Measurements from ENCODE around the gene GNG2.

GNG2 gene

GRCh38 chr14:52010173-52010693, 149.8 kb downstream of the GNG2 start:
- DNase-seq (ENCODE audit: low spot score) = no peak
- no CpG with 5 or more reads among the region's 3 CpGs for WGBS, 2 donors (ENCODE audit: extremely low coverage in 2 of 2, insufficient read length in 2 of 2, insufficient replicate concordance in 1 of 2)
- H2AK5ac ChIP-seq (ENCODE audit: low read depth, low read length) = no peak overlapping the region
- H3K14ac ChIP-seq (ENCODE audit: low read length) = no peak overlapping the region
- H3K27ac ChIP-seq (replicated peaks; ENCODE audit: low read length) = no peak overlapping the region
- H3K36me3 ChIP-seq (replicated peaks in 1 of 2; ENCODE audit: control insufficient read depth in 2 of 2, insufficient read depth in 2 of 2, low read length in 2 of 2) = peaks cover 29 to 79% of the 10 kb centered on the region in 2 donors
- H2BK12ac ChIP-seq (ENCODE audit: low read length) = no peak overlapping the region
- H2BK5ac ChIP-seq (ENCODE audit: low read length) = no peak overlapping the region
- no peaks in the 10 kb centered on the region for H3K9me3 ChIP-seq (replicated peaks in 1 of 2; ENCODE audit: control insufficient read depth in 2 of 2, insufficient read depth in 1 of 2, low read depth in 1 of 2, low read length in 2 of 2)
- no peak overlapping the region for H2BK120ac ChIP-seq (ENCODE audit: low read depth, low read length)
- H4K91ac ChIP-seq (ENCODE audit: low read depth, low read length, poor library complexity) = no peak overlapping the region
- peaks cover 0 to 5% of the 10 kb centered on the region in 2 donors for H3K4me1 ChIP-seq (ENCODE audit: control insufficient read depth in 2 of 2, insufficient read depth in 1 of 2, low read depth in 1 of 2, low read length in 2 of 2)
- no peaks in the 10 kb centered on the region for H3K27me3 ChIP-seq (ENCODE audit: control insufficient read depth in 3 of 3, insufficient read depth in 3 of 3, low read depth in 1 of 3, low read length in 3 of 3)
- no peak overlapping the region for H3K4ac ChIP-seq (ENCODE audit: low read length)
- peaks cover 2% of the 10 kb centered on the region for H3K79me1 ChIP-seq (ENCODE audit: low read depth, low read length)
- no peak overlapping the region for H3K9ac ChIP-seq (ENCODE audit: low read depth, low read length, poor library complexity)
- H4K8ac ChIP-seq (ENCODE audit: low read depth, low read length) = no peak overlapping the region
- no peak overlapping the region for H3K18ac ChIP-seq (ENCODE audit: low read length)
- H2BK15ac ChIP-seq (ENCODE audit: low read length) = no peak overlapping the region
- H3K23ac ChIP-seq (ENCODE audit: low read depth, low read length, poor library complexity) = no peak overlapping the region
- H2AFZ ChIP-seq (ENCODE audit: low read length) = no peak overlapping the region
- H3K4me2 ChIP-seq (ENCODE audit: insufficient read depth, low read length, poor library complexity, severe bottlenecking) = no peak overlapping the region
- no peak overlapping the region for H3K4me3 ChIP-seq (ENCODE audit: low read length in 2 of 2)

- Histone ChIP-seq H3K36me3 (replicated peaks in 1 of 2; ENCODE audit: control insufficient read depth in 2 of 2, insufficient read depth in 2 of 2, low read length in 2 of 2) (peaks cover 20 to 66% of the 10 kb centered on the region in 2 donors), H3K4me2 (ENCODE audit: insufficient read depth, low read length, poor library complexity, severe bottlenecking) (no peak overlapping the region), H3K4ac (ENCODE audit: low read length) (no peak overlapping the region), H4K91ac (ENCODE audit: low read depth, low read length, poor library complexity) (no peak overlapping the region), H2BK12ac (ENCODE audit: low read length) (no peak overlapping the region), H3K18ac (ENCODE audit: low read length) (no peak overlapping the region), H3K23ac (ENCODE audit: low read depth, low read length, poor library complexity) (no peak overlapping the region), H3K79me1 (ENCODE audit: low read depth, low read length) (peaks cover 2% of the 10 kb centered on the region), H3K27me3 (ENCODE audit: control insufficient read depth in 3 of 3, insufficient read depth in 3 of 3, low read depth in 1 of 3, low read length in 3 of 3) (no peaks in the 10 kb centered on the region), H2BK120ac (ENCODE audit: low read depth, low read length) (no peak overlapping the region), H2AFZ (ENCODE audit: low read length) (no peak overlapping the region), H3K14ac (ENCODE audit: low read length) (no peak overlapping the region), H3K4me3 (ENCODE audit: low read length in 2 of 2) (no peak overlapping the region), H3K9ac (ENCODE audit: low read depth, low read length, poor library complexity) (no peak overlapping the region), H3K27ac (replicated peaks; ENCODE audit: low read length) (no peak overlapping the region), H3K4me1 (ENCODE audit: control insufficient read depth in 2 of 2, insufficient read depth in 1 of 2, low read depth in 1 of 2, low read length in 2 of 2) (peaks cover 0 to 6% of the 10 kb centered on the region in 2 donors), H2AK5ac (ENCODE audit: low read depth, low read length) (no peak overlapping the region), H4K8ac (ENCODE audit: low read depth, low read length) (no peak overlapping the region), H2BK15ac (ENCODE audit: low read length) (no peak overlapping the region), H2BK5ac (ENCODE audit: low read length) (no peak overlapping the region), H3K9me3 (replicated peaks in 1 of 2; ENCODE audit: control insufficient read depth in 2 of 2, insufficient read depth in 1 of 2, low read depth in 1 of 2, low read length in 2 of 2) (no peaks in the 10 kb centered on the region)
- WGBS, 2 donors (ENCODE audit: extremely low coverage in 2 of 2, insufficient read length in 2 of 2, insufficient replicate concordance in 1 of 2) = no CpG with 5 or more reads among the region's 9 CpGs
- no peak for DNase-seq (ENCODE audit: low spot score)
These were observed 151.1 kb downstream of the GNG2 start for GRCh38 chr14:52011523-52011922.

- H3K4me1 ChIP-seq (ENCODE audit: control insufficient read depth in 2 of 2, insufficient read depth in 1 of 2, low read depth in 1 of 2, low read length in 2 of 2) = peaks cover 2 to 7% of the 10 kb centered on the region in 2 donors
- H4K91ac ChIP-seq (ENCODE audit: low read depth, low read length, poor library complexity) = no peak overlapping the region
- H4K8ac ChIP-seq (ENCODE audit: low read depth, low read length) = no peak overlapping the region
- no peak overlapping the region for H3K18ac ChIP-seq (ENCODE audit: low read length)
- H3K27ac ChIP-seq (replicated peaks; ENCODE audit: low read length) = no peak overlapping the region
- DNase-seq (ENCODE audit: low spot score) = no peak
- no peak overlapping the region for H2AFZ ChIP-seq (ENCODE audit: low read length)
- no peak overlapping the region for H3K4me3 ChIP-seq (ENCODE audit: low read length in 2 of 2)
- no peak overlapping the region for H2BK5ac ChIP-seq (ENCODE audit: low read length)
- peaks cover 20 to 55% of the 10 kb centered on the region in 2 donors for H3K36me3 ChIP-seq (replicated peaks in 1 of 2; ENCODE audit: control insufficient read depth in 2 of 2, insufficient read depth in 2 of 2, low read length in 2 of 2)
- H3K23ac ChIP-seq (ENCODE audit: low read depth, low read length, poor library complexity) = no peak overlapping the region
- H3K79me1 ChIP-seq (ENCODE audit: low read depth, low read length) = peaks cover 2% of the 10 kb centered on the region
- H3K9ac ChIP-seq (ENCODE audit: low read depth, low read length, poor library complexity) = no peak overlapping the region
- no peak overlapping the region for H3K4me2 ChIP-seq (ENCODE audit: insufficient read depth, low read length, poor library complexity, severe bottlenecking)
- H2BK120ac ChIP-seq (ENCODE audit: low read depth, low read length) = no peak overlapping the region
- no peak overlapping the region for H2BK15ac ChIP-seq (ENCODE audit: low read length)
- no peak overlapping the region for H2AK5ac ChIP-seq (ENCODE audit: low read depth, low read length)
- H3K9me3 ChIP-seq (replicated peaks in 1 of 2; ENCODE audit: control insufficient read depth in 2 of 2, insufficient read depth in 1 of 2, low read depth in 1 of 2, low read length in 2 of 2) = no peaks in the 10 kb centered on the region
- WGBS, 2 donors (ENCODE audit: extremely low coverage in 2 of 2, insufficient read length in 2 of 2, insufficient replicate concordance in 1 of 2) = no CpG with 5 or more reads among the region's 4 CpGs
- no peak overlapping the region for H2BK12ac ChIP-seq (ENCODE audit: low read length)
- H3K4ac ChIP-seq (ENCODE audit: low read length) = no peak overlapping the region
- H3K27me3 ChIP-seq (ENCODE audit: control insufficient read depth in 3 of 3, insufficient read depth in 3 of 3, low read depth in 1 of 3, low read length in 3 of 3) = no peaks in the 10 kb centered on the region
- no peak overlapping the region for H3K14ac ChIP-seq (ENCODE audit: low read length)
These were observed 152.2 kb downstream of the GNG2 start for GRCh38 chr14:52012635-52013034.

GRCh38 chr14:52013984-52014600, 153.7 kb downstream of the GNG2 start:
- H2BK120ac ChIP-seq (ENCODE audit: low read depth, low read length) = no peak overlapping the region
- H2AFZ ChIP-seq (ENCODE audit: low read length) = no peak overlapping the region
- H3K18ac ChIP-seq (ENCODE audit: low read length) = no peak overlapping the region
- H2BK15ac ChIP-seq (ENCODE audit: low read length) = no peak overlapping the region
- H3K4me3 ChIP-seq (ENCODE audit: low read length in 2 of 2) = no peak overlapping the region
- peak overlapping the region; percentile 26 for H2AK5ac ChIP-seq (ENCODE audit: low read depth, low read length)
- no peak overlapping the region for H4K91ac ChIP-seq (ENCODE audit: low read depth, low read length, poor library complexity)
- no peak overlapping the region for H3K9ac ChIP-seq (ENCODE audit: low read depth, low read length, poor library complexity)
- H3K14ac ChIP-seq (ENCODE audit: low read length) = no peak overlapping the region
- H3K27ac ChIP-seq (replicated peaks; ENCODE audit: low read length) = no peak overlapping the region
- no CpG with 5 or more reads among the region's 11 CpGs for WGBS, 2 donors (ENCODE audit: extremely low coverage in 2 of 2, insufficient read length in 2 of 2, insufficient replicate concordance in 1 of 2)
- peaks cover 2 to 7% of the 10 kb centered on the region in 2 donors for H3K4me1 ChIP-seq (ENCODE audit: control insufficient read depth in 2 of 2, insufficient read depth in 1 of 2, low read depth in 1 of 2, low read length in 2 of 2)
- no peak overlapping the region for H4K8ac ChIP-seq (ENCODE audit: low read depth, low read length)
- H2BK12ac ChIP-seq (ENCODE audit: low read length) = no peak overlapping the region
- H3K4ac ChIP-seq (ENCODE audit: low read length) = no peak overlapping the region
- H3K27me3 ChIP-seq (ENCODE audit: control insufficient read depth in 3 of 3, insufficient read depth in 3 of 3, low read depth in 1 of 3, low read length in 3 of 3) = no peaks in the 10 kb centered on the region
- no peak overlapping the region for H3K4me2 ChIP-seq (ENCODE audit: insufficient read depth, low read length, poor library complexity, severe bottlenecking)
- no peaks in the 10 kb centered on the region for H3K9me3 ChIP-seq (replicated peaks in 1 of 2; ENCODE audit: control insufficient read depth in 2 of 2, insufficient read depth in 1 of 2, low read depth in 1 of 2, low read length in 2 of 2)
- H3K79me1 ChIP-seq (ENCODE audit: low read depth, low read length) = peaks cover under 1% of the 10 kb centered on the region
- no peak overlapping the region for H2BK5ac ChIP-seq (ENCODE audit: low read length)
- peaks cover 13 to 51% of the 10 kb centered on the region in 2 donors for H3K36me3 ChIP-seq (replicated peaks in 1 of 2; ENCODE audit: control insufficient read depth in 2 of 2, insufficient read depth in 2 of 2, low read length in 2 of 2)
- no peak for DNase-seq (ENCODE audit: low spot score)
- H3K23ac ChIP-seq (ENCODE audit: low read depth, low read length, poor library complexity) = no peak overlapping the region
